Esophagus squamous epithelium (tissue), 4 donors: ENCODE data around the gene IRF2.

ENCODE experiments used
- CTCF ChIP-seq, 6 experiments: fragments of 450-650 bp in 4 of 6; fragments of 200-600 bp in 2 of 6; sonication (generic) in 2 of 6; IDR thresholded peaks; one replicate each; pipeline ENCODE4 v1.5.1; 2016 to 2019; ENCODE audit warnings: antibody characterized with exemption in 6 of 6, mild to moderate bottlenecking in 4 of 6, moderate library complexity in 4 of 6
- POLR2A ChIP-seq, 4 donors: fragments of 450-650 bp; IDR thresholded peaks; one replicate each; pipeline ENCODE4 v1.6.1; 2017; ENCODE audit warnings: antibody characterized with exemption in 4 of 4, mild to moderate bottlenecking in 4 of 4, moderate library complexity in 3 of 4

- TF ChIP-seq CTCF (IDR thresholded peaks at IDR 0.05) (no peak), POLR2A (IDR thresholded peaks at IDR 0.05) (no peak)
These were observed 10.9 kb upstream of the IRF2 start for GRCh38 chr4:184485279-184485678.
